LNCAP (cell line): ENCODE data around the gene NOC2L.

Experiments used
- TF ChIP-seq, protein P1 (sequence below): fragments of 450-650 bp; IDR thresholded peaks from 2 replicates; pipeline ENCODE4 v1.5.1; 2017; ENCODE audit warnings: mild to moderate bottlenecking

The NOC2L gene

DNA sequence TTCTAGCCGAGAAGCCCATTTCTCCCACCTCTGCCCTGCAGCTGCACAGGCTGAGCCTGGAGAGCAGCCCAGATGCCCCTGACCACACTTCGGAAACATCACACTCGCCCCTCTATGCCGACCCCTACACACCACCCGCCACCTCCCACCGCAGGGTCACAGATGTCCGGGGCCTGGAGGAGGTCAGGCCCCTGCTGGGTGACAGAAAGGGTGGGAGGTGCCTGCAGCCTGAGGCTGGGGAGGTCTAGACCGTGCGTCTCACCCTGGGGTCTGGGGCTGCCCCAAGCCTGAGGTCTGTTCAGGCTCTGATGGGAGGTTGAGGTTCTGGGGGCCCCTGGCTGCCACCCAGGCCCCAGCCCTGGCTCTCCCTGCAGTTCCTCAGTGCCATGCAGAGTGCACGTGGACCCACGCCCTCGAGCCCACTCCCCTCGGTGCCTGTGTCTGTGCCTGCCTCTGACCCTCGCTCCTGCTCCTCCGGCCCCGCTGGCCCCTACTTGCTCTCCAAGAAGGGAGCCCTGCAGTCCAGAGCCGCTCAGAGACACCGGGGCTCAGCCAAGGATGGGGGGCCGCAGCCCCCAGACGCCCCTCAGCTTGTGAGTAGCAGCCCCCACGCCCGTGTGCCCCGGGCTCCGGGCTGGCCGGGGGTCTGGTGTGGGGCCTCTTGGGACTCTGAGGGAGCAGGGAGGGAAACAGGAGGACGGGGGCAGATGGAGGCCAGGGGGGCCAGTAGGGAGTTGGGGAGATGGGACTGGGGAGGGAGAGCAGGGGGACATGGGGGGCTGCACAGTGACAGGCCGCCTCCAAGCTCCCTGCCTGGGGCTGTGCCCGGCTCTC lies 14.6 kb upstream of the NOC2L start:
- TF ChIP-seq, protein P1, sequence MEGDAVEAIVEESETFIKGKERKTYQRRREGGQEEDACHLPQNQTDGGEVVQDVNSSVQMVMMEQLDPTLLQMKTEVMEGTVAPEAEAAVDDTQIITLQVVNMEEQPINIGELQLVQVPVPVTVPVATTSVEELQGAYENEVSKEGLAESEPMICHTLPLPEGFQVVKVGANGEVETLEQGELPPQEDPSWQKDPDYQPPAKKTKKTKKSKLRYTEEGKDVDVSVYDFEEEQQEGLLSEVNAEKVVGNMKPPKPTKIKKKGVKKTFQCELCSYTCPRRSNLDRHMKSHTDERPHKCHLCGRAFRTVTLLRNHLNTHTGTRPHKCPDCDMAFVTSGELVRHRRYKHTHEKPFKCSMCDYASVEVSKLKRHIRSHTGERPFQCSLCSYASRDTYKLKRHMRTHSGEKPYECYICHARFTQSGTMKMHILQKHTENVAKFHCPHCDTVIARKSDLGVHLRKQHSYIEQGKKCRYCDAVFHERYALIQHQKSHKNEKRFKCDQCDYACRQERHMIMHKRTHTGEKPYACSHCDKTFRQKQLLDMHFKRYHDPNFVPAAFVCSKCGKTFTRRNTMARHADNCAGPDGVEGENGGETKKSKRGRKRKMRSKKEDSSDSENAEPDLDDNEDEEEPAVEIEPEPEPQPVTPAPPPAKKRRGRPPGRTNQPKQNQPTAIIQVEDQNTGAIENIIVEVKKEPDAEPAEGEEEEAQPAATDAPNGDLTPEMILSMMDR, result no peak

DNA sequence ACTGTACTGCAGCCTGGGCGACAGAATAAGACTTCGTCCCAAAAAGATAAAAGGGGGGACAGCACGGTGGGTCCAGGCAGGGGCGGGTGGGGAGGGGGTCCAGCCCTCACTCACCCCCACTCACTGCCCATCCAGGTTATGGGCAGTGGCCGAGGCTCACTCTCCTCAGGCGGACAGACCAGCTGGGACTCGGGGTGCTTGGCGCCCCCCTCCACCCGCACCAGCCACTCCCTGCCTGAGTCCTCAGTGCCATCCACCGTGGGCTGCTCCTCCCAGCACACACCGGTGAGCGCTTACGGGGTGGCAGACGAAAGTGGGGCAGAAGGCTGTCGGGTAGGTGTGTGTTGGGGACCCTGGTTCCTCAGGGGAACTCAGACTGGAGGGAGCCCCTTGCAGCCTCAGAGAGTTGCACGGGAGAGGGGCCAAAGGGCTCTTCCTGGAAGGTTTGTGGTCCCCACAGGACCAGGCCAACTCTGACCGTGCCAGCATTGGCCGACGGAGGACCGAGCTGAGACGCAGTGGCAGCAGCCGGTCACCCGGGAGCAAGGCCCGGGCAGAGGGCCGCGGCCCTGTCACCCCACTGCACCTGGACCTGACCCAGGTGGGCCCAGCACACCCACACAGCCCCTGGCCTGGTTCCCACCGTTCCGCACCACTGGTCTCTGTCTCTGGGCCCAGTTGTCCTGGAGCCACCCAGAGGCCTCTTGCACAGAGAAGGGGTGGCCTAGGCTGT lies 13.8 kb upstream of the NOC2L start:
- TF ChIP-seq, protein P1, result no peak

DNA sequence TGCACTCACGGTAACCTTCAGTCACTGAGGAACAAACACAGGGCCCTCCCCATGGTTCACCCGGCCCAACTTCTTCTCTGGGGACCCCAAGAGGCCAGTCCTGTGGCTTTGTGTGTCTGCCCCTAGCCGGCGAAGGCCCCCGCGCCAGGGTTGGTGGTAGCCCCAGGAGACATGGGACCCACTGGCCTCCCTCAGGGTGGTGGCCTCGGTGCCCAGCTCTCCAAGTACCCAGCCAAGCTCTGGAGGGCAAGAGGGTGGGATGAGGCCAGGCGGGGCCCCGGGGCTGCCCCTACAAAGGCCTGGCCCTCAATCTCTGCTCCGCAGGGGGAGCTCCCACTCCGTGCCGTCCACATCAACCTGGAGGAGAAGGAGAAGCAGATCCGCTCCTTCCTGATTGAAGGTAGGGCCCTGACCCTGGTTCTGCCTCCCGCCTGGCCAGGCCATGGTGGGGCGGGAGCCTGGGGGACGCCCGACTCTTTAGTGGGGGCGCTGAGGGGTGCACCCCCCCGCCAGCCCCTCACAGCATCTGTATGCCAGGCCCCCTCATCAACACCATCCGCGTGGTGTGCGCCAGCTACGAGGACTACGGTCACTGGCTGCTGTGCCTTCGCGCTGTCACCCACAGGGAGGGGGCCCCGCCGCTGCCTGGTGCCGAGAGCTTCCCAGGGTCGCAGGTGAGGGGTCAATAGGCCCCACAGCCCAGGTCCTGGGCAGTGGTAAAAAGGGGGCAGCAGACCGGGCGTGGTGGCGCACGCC lies 12.9 kb upstream of the NOC2L start:
- TF ChIP-seq, protein P1, result no peak

DNA sequence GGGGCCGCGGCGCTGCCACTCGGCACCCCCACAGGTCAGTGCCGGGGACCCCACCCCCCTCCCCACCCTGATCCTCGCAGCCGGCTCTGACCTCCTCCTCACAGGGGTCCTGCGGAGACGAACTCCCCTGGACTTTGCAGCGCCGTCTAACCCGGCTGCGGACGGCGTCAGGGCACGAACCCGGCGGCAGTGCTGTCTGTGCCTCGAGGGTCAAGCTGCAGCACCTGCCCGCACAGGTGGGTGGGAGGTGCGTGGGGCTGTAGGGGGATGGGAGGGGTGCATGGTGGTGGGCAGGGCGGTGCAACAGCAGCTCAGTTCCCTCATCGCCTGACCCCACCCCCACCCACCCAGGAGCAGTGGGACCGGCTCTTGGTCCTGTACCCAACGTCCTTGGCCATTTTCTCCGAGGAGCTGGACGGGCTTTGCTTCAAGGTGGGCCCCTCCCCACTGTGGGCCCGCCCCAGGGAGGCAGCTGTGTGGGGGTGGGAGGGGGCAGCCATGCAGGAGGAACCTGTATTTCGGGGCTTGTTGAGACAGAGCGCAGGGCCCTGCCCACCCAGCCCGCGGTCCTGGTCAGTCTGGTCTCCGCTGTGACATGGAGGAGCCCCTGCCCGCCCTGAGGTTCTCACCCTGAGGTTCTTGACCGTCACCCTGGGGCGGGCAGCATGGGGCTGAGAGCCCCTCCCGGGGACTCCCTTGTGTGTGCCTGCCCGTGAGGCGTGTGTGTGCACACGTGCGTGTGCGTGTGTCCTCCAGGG lies 12.1 kb upstream of the NOC2L start:
- TF ChIP-seq, protein P1, result no peak

DNA sequence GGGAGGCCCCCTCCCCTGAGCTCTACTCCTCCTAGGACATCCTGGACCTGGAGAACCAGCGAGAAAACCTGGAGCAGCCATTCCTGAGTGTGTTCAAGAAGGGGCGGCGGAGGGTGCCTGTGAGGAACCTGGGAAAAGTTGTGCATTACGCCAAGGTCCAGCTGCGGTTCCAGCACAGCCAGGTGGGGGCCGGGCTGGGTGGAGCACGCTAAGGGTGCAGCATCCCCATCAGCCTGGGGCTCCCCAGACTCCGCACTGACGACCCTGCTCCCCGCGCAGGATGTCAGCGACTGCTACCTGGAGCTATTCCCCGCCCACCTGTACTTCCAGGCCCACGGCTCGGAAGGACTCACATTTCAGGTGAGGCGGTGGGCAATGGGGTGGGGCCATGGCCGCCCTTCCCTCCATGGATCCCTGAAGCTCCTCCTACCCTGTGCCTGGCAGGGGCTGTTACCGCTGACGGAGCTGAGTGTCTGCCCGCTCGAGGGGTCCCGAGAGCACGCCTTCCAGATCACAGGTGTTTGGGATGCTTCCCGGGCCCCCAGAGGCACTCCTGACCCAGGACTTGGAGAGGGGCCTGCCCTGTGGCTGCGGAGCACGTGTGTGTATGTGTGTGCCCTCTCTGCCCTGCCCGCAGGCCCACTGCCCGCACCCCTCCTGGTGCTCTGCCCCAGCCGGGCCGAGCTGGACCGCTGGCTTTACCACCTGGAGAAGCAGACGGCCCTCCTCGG lies 11.4 kb upstream of the NOC2L start:
- TF ChIP-seq, protein P1, result no peak

DNA sequence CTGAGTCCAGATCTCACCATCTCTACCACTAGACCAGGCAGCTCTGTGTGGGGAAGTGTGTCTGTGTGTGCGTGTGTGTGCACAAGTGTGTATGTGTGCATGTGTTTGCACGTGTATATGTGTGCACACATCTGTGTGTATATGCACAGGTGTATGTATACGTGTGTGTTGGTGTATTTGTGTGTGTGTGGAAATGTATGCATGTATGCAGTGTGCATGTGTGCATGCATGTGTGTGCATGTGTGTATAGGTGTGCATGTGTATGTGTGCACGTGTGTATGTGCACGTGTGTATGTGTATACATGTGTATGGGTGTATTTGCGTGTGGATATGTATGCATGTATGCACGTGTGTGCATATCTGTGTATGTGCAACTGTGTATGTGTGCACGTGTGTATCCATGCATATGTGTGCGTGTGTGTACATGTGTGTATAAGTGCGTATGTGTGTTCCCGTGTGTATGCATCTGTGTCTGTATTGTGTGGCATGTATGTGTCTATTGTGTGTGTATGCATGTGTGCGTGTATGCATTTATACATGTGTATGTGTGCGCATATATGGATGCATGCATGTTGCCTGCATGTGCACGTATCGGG lies 10.3 kb upstream of the NOC2L start:
- TF ChIP-seq, protein P1, result no peak
